DOHH2 (cell line): Measurements from ENCODE around the gene GTPBP3.

Experiments
- H3F3A ChIP-seq: fragments of 200-600 bp; sonication (generic), shearing (Covaris generic); 2 replicates; pipeline ENCODE4 v1.6.0; 2016; ENCODE audit warnings: antibody characterized with exemption, mild to moderate bottlenecking; ENCODE audit not compliant: control insufficient read depth, insufficient read depth
- H3K27ac ChIP-seq: fragments of 200-600 bp; sonication (generic); 2 replicates; pipeline ENCODE4 v1.5.1; 2014; ENCODE audit warnings: low read depth, mild to moderate bottlenecking, low read length, moderate library complexity
- H3K27me3 ChIP-seq: fragments of 200-600 bp; sonication (generic); 2 replicates; pipeline ENCODE4 v1.6.1; 2014; ENCODE audit warnings: mild to moderate bottlenecking, low read length, mixed read lengths; ENCODE audit not compliant: control insufficient read depth
- H3K36me3 ChIP-seq: fragments of 200-600 bp; sonication (generic); 2 replicates; pipeline ENCODE4 v1.6.1; 2014; ENCODE audit warnings: mild to moderate bottlenecking, low read length, moderate library complexity, mixed read lengths; ENCODE audit not compliant: control insufficient read depth
- H3K4me1 ChIP-seq: fragments of 200-600 bp; sonication (generic); 2 replicates; pipeline ENCODE4 v1.6.1; 2014; ENCODE audit warnings: mild to moderate bottlenecking, low read length, mixed read lengths; ENCODE audit not compliant: control insufficient read depth
- H3K4me2 ChIP-seq: fragments of 200-600 bp; sonication (generic); 2 replicates; pipeline ENCODE4 v1.6.0; 2014; ENCODE audit warnings: mild to moderate bottlenecking, low read length, moderate library complexity
- H3K4me3 ChIP-seq: fragments of 200-600 bp; sonication (generic); 2 replicates; pipeline ENCODE4 v1.5.1; 2014; ENCODE audit warnings: mild to moderate bottlenecking, low read length, mixed read lengths
- H3K79me2 ChIP-seq: fragments of 200-600 bp; sonication (generic); 2 replicates; pipeline ENCODE4 v1.6.1; 2014; ENCODE audit warnings: mild to moderate bottlenecking, low read length, mixed read lengths; ENCODE audit not compliant: control insufficient read depth
- H3K9me2 ChIP-seq: fragments of 200-600 bp; sonication (generic); replicated peaks from 2 replicates; pipeline ENCODE4 v1.6.1; 2014; ENCODE audit warnings: mild to moderate bottlenecking, low read length, mixed read lengths; ENCODE audit not compliant: control insufficient read depth
- H3K9me3 ChIP-seq: fragments of 200-600 bp; sonication (generic); 2 replicates; pipeline ENCODE4 v1.6.1; 2014; ENCODE audit warnings: antibody characterized with exemption, low read length, mixed read lengths; ENCODE audit not compliant: control insufficient read depth, insufficient read depth
- H4K20me1 ChIP-seq: fragments of 200-600 bp; sonication (generic); 2 replicates; pipeline ENCODE4 v1.6.0; 2014; ENCODE audit warnings: low read depth, mild to moderate bottlenecking, antibody characterized with exemption, low read length, moderate library complexity; ENCODE audit not compliant: control insufficient read depth, insufficient read depth
- CTCF ChIP-seq: fragments of 200-600 bp; sonication (generic); IDR thresholded peaks from one replicate; pipeline ENCODE4 v1.5.1; 2014; ENCODE audit warnings: antibody characterized with exemption, mild to moderate bottlenecking, low read depth, low read length; ENCODE audit not compliant: poor library complexity, severe bottlenecking
- EZH2phosphoT487 ChIP-seq: fragments of 200-600 bp; sonication (generic); IDR thresholded peaks from 2 replicates; pipeline ENCODE4 v1.6.1; 2017; ENCODE audit warnings: borderline replicate concordance, mild to moderate bottlenecking, antibody characterized with exemption, low read length, moderate library complexity, mixed read lengths

GTPBP3 gene

GRCh38 chr19:17312189-17313113 is 24.9 kb upstream of the GTPBP3 start:
- Histone ChIP-seq H3K36me3 (peaks cover 45% of the 10 kb centered on the region), H3K27ac (no peak overlapping the region), H3K9me2 (no peaks in the 10 kb centered on the region), H3K4me2 (no peak overlapping the region), H4K20me1 (peaks cover 9% of the 10 kb centered on the region; the same call in 1 of the 2 replicates), H3K27me3 (no peaks in the 10 kb centered on the region), H3F3A (no peaks in the 10 kb centered on the region), H3K4me1 (peaks cover 15% of the 10 kb centered on the region), H3K9me3 (no peaks in the 10 kb centered on the region), H3K79me2 (peaks cover 47% of the 10 kb centered on the region), H3K4me3 (no peak overlapping the region)
- TF ChIP-seq EZH2phosphoT487 (no peak), CTCF (no peak)

- peaks cover 48% of the 10 kb centered on the region for H3K36me3 ChIP-seq
Observed at GRCh38 chr19:17314007-17314593, 23.3 kb upstream of the GTPBP3 start.

GRCh38 chr19:17318966-17319365 is 18.4 kb upstream of the GTPBP3 start:
- Histone ChIP-seq H3F3A (no peaks in the 10 kb centered on the region), H3K4me1 (peaks cover 7% of the 10 kb centered on the region), H3K27me3 (no peaks in the 10 kb centered on the region), H3K9me3 (no peaks in the 10 kb centered on the region), H3K4me2 (no peak overlapping the region), H3K9me2 (no peaks in the 10 kb centered on the region), H3K27ac (no peak overlapping the region), H4K20me1 (no peaks in the 10 kb centered on the region), H3K4me3 (no peak overlapping the region), H3K79me2 (no peaks in the 10 kb centered on the region; the same call in 1 of the 2 replicates), H3K36me3 (peaks cover 47% of the 10 kb centered on the region)
- TF ChIP-seq EZH2phosphoT487 (no peak), CTCF (no peak)

More at GRCh38 chr19:17314007-17314593, 23.3 kb upstream of the GTPBP3 start:
- no peaks in the 10 kb centered on the region for H3K27me3 ChIP-seq
- no peak overlapping the region for H3K4me2 ChIP-seq
- no peak overlapping the region for H3K4me3 ChIP-seq
- no peaks in the 10 kb centered on the region for H3F3A ChIP-seq
- H4K20me1 ChIP-seq = peaks cover 9% of the 10 kb centered on the region; the same call in 1 of the 2 replicates
- no peaks in the 10 kb centered on the region for H3K9me2 ChIP-seq
- H3K9me3 ChIP-seq = no peaks in the 10 kb centered on the region
- peaks cover 10% of the 10 kb centered on the region for H3K4me1 ChIP-seq
- peaks cover 42% of the 10 kb centered on the region for H3K79me2 ChIP-seq
- no peak for TF ChIP-seq CTCF
- H3K27ac ChIP-seq = no peak overlapping the region
